Gastroesophageal sphincter (tissue), 3 donors: ENCODE results near the gene KCNAB1.

Experiments
- CTCF ChIP-seq, 4 experiments: fragments of 200-600 bp in 2 of 4; fragments of 450-650 bp in 2 of 4; sonication (generic) in 1 of 4; IDR thresholded peaks; one replicate each; pipeline ENCODE4 v1.5.1; 2017 to 2019; ENCODE audit warnings: antibody characterized with exemption in 4 of 4, mild to moderate bottlenecking in 2 of 4, moderate library complexity in 2 of 4
- POLR2A ChIP-seq, 2 donors: fragments of 450-650 bp; IDR thresholded peaks; one replicate each; pipeline ENCODE4 v1.6.1; 2017; ENCODE audit warnings: antibody characterized with exemption in 2 of 2, mild to moderate bottlenecking in 2 of 2, moderate library complexity in 1 of 2

- no peak for TF ChIP-seq CTCF (IDR thresholded peaks at IDR 0.05)
- no peak for TF ChIP-seq POLR2A (IDR thresholded peaks at IDR 0.05)
Measured at GRCh38 chr3:156432563-156432962, 312.2 kb downstream of the KCNAB1 start.
